Measurements from ENCODE around the gene IPO5. TPM values are rescaled to one million over a fixed set of nuclear protein-coding genes. Genes with fewer than 3 reads are reported as not detected.

The IPO5 gene
- total and polyA plus RNA-seq, 2 of the 8 experiments (the other 6 are each of a cell fraction or from before 2014, with no cell fraction given) = 143 to 410 TPM

GRCh38 chr13:97911311-97912138, 42.0 kb upstream of the IPO5 start:
- CTCF ChIA-PET (ENCODE audit: partially characterized antibody) = interaction anchor here (0.6 to 4.9 kb wide), 31 partner anchors 9 to 476 kb away, joined by 3 to 82 read pairs (median 5); partner anchors contain the start of gene IPO5
- H3K9me3 ChIP-seq (ENCODE audit: insufficient read depth in 2 of 2, low read depth in 1 of 2, low read length in 1 of 2) = 0 out of 4 replicates have a peak, but pooled peaks cover 0 to 3% of the 10 kb centered on the region in 2 experiments
- no peak overlapping the region for H2BK15ac ChIP-seq (ENCODE audit: low read length)
- no peaks in the 10 kb centered on the region for H4K20me1 ChIP-seq (replicated peaks in 1 of 2; ENCODE audit: control insufficient read depth in 1 of 2, insufficient read depth in 2 of 2, low read length in 2 of 2)
- H3K4me3 ChIP-seq (ENCODE audit: extremely low read depth in 1 of 4, insufficient read depth in 2 of 4, low read depth in 3 of 4, low read length in 4 of 4) = no peak overlapping the region
- no peak overlapping the region for H3K27ac ChIP-seq (ENCODE audit: low read depth, low read length)
- H2AFZ ChIP-seq (ENCODE audit: low read length) = no peak overlapping the region
- H3K9ac ChIP-seq (replicated peaks in 1 of 4; ENCODE audit: extremely low read depth in 1 of 4, low read depth in 3 of 4, low read length in 3 of 4) = no peak overlapping the region
- H2BK120ac ChIP-seq (replicated peaks; ENCODE audit: low read depth, low read length) = no peak overlapping the region
- H2BK12ac ChIP-seq (ENCODE audit: low read depth, low read length) = no peak overlapping the region
- no peaks in the 10 kb centered on the region for H3K36me3 ChIP-seq (ENCODE audit: control insufficient read depth in 2 of 4, insufficient read depth in 4 of 4, low read length in 3 of 4)
- no peak overlapping the region for H3K23ac ChIP-seq (ENCODE audit: insufficient read length)
- FAIRE-seq (peak; percentile 90), DNase-seq (ENCODE audit: low read depth in 1 of 2, low spot score in 2 of 2) (peak in 1 of 2 experiments; percentile 54)
- WGBS, 2 experiments (ENCODE audit: extremely low coverage in 1 of 2, insufficient coverage in 1 of 2, insufficient read length in 1 of 2, insufficient replicate concordance in 2 of 2, low coverage in 1 of 2, low lambda C conversion rate in 2 of 2, missing lambda C conversion rate in 1 of 2) = 64% methylated on average over 7 of the region's 7 CpGs; no CpG with 5 or more reads in 1 of the 2 experiments
- no peak overlapping the region for H3K56ac ChIP-seq (replicated peaks; ENCODE audit: insufficient read length, low read depth, low read length)
- POLR2A ChIA-PET (ENCODE audit: partially characterized antibody) = no interaction called here
- H4K5ac ChIP-seq (ENCODE audit: insufficient read length, low read depth, low read length) = no peak overlapping the region
- H3K4ac ChIP-seq (replicated peaks; ENCODE audit: insufficient read length, low read depth, low read length) = no peak overlapping the region
- no peaks in the 10 kb centered on the region for H3K23me2 ChIP-seq (ENCODE audit: low read depth, low read length)
- H3K79me2 ChIP-seq (ENCODE audit: control insufficient read depth in 1 of 2, insufficient read depth in 2 of 2, low read length in 2 of 2) = no peaks in the 10 kb centered on the region
- no peak overlapping the region for H3K18ac ChIP-seq (ENCODE audit: extremely low read depth, low read length)
- no peaks in the 10 kb centered on the region for H3K4me1 ChIP-seq (replicated peaks in 1 of 4; ENCODE audit: control insufficient read depth in 3 of 4, insufficient read depth in 4 of 4, low read length in 3 of 4)
- no peak overlapping the region for H3K4me2 ChIP-seq (ENCODE audit: insufficient read depth in 1 of 2, low read depth in 2 of 2, low read length in 2 of 2)
- no peaks in the 10 kb centered on the region for H3K79me1 ChIP-seq (ENCODE audit: low read depth, low read length)
- no peak for TF ChIP-seq YY1 (IDR thresholded peaks at IDR 0.05; ENCODE audit: low read depth, low read length)
- TF ChIP-seq BCL11A (IDR thresholded peaks at IDR 0.05; ENCODE audit: low read depth in 2 of 2, low read length in 2 of 2) = no peak
- TF ChIP-seq CREB1 (IDR thresholded peaks at IDR 0.05) = 0 out of 2 replicates have a peak, but pooled peaks have one; percentile 6
- TF ChIP-seq EP300 (IDR thresholded peaks at IDR 0.05; ENCODE audit: borderline replicate concordance in 1 of 2, low read depth in 2 of 2, low read length in 2 of 2) = no peak
- TF ChIP-seq CTCF (IDR thresholded peaks at IDR 0.05; ENCODE audit: control extremely low read depth in 1 of 3, insufficient read depth in 1 of 3, low read depth in 1 of 3, low read length in 3 of 3) = peak; percentile 58 to 84 (median 68)
- TF ChIP-seq RAD21 (IDR thresholded peaks at IDR 0.05 in 1 of 2, conservative IDR thresholded peaks at IDR 0.05 in 1 of 2; ENCODE audit: low read depth in 2 of 2, low read length in 2 of 2) = peak; percentile 71 to 72
- H3K14ac ChIP-seq (ENCODE audit: insufficient read length) = no peak overlapping the region
- no peak overlapping the region for H4K8ac ChIP-seq (ENCODE audit: extremely low read depth, insufficient read depth, low read length)
- H4K91ac ChIP-seq (replicated peaks; ENCODE audit: insufficient read length, low read length) = no peak overlapping the region
- no peak overlapping the region for H2BK20ac ChIP-seq (ENCODE audit: low read length)
- no peaks in the 10 kb centered on the region for H3K27me3 ChIP-seq (replicated peaks in 1 of 4; ENCODE audit: control insufficient read depth in 3 of 4, extremely low read depth in 1 of 4, insufficient read depth in 3 of 4, low read length in 3 of 4)
- H2AK5ac ChIP-seq (ENCODE audit: low read depth, low read length) = no peak overlapping the region
- H2BK5ac ChIP-seq (ENCODE audit: low read depth, low read length) = no peak overlapping the region
